ENCODE measurements around the gene OR2Y1. TPM values are rescaled to one million over a fixed set of nuclear protein-coding genes. Genes with fewer than 3 reads are reported as not detected.
"Not testable (repeated sequence)": the region's sequence is repeated elsewhere in the genome, so short reads cannot be mapped to it uniquely, and the experiment has no call there.

The OR2Y1 gene
- total RNA-seq, 4 donors from 2014 or later, result not detected

- no peak overlapping the region for H3K27ac ChIP-seq
- TF ChIP-seq CTCF (IDR thresholded peaks at IDR 0.05) (no peak), POLR2AphosphoS5 (IDR thresholded peaks at IDR 0.05) (no peak), EP300 (IDR thresholded peaks at IDR 0.05) (no peak), POLR2A (IDR thresholded peaks at IDR 0.05) (no peak)
- 89 to 95% methylated on average over 2 to 3 of the region's 3 CpGs for WGBS, 2 donors (ENCODE audit: low coverage in 1 of 2)
- H3K27me3 ChIP-seq, result peaks cover 15% of the 10 kb centered on the region
- no peak for ATAC-seq
- peaks cover 0 to 18% (median 0%) of the 10 kb centered on the region in 3 donors for H3K9me3 ChIP-seq
- no peak overlapping the region for H3K4me3 ChIP-seq
- no peaks in the 10 kb centered on the region for H3K36me3 ChIP-seq
- H3K4me1 ChIP-seq, result no peaks in the 10 kb centered on the region
These were observed 30.0 kb upstream of the OR2Y1 start for GRCh38 chr5:180769821-180770220.

GRCh38 chr5:180755601-180756000 is 15.7 kb upstream of the OR2Y1 start:
- WGBS, 2 donors (ENCODE audit: low coverage in 1 of 2), result 50 to 52% methylated on average over 2 of the region's 2 CpGs
- Histone ChIP-seq H3K4me3 (no peak overlapping the region), H3K9me3 (peaks cover 0 to 45% (median 0%) of the 10 kb centered on the region in 3 donors), H3K4me1 (no peaks in the 10 kb centered on the region), H3K27ac (no peak overlapping the region), H3K27me3 (peaks cover 23% of the 10 kb centered on the region), H3K36me3 (no peaks in the 10 kb centered on the region)
- TF ChIP-seq EP300 (IDR thresholded peaks at IDR 0.05) (no peak), POLR2AphosphoS5 (IDR thresholded peaks at IDR 0.05) (no peak), POLR2A (IDR thresholded peaks at IDR 0.05) (no peak), CTCF (IDR thresholded peaks at IDR 0.05) (no peak)
- no peak for ATAC-seq

- Histone ChIP-seq H3K4me3 (no peak overlapping the region), H3K27ac (no peak overlapping the region), H3K4me1 (no peaks in the 10 kb centered on the region), H3K36me3 (no peaks in the 10 kb centered on the region), H3K9me3 (no peaks in the 10 kb centered on the region), H3K27me3 (peaks cover 42% of the 10 kb centered on the region)
- ATAC-seq, result no peak
- TF ChIP-seq EP300 (IDR thresholded peaks at IDR 0.05) (no peak), POLR2AphosphoS5 (IDR thresholded peaks at IDR 0.05) (no peak), CTCF (IDR thresholded peaks at IDR 0.05) (no peak)
- WGBS, 2 donors (ENCODE audit: low coverage in 1 of 2), result 71 to 80% methylated on average over 1 to 4 of the region's 5 CpGs
These were observed 4.4 kb upstream of the OR2Y1 start for GRCh38 chr5:180744253-180744652.

- Histone ChIP-seq H3K4me1 (no peaks in the 10 kb centered on the region), H3K9me3 (no peaks in the 10 kb centered on the region), H3K4me3 (no peak overlapping the region), H3K27me3 (peaks cover 57% of the 10 kb centered on the region), H3K27ac (no peak overlapping the region), H3K36me3 (no peaks in the 10 kb centered on the region)
- ATAC-seq, result no peak
- 48 to 63% methylated on average over 6 of the region's 6 CpGs for WGBS, 2 donors (ENCODE audit: low coverage in 1 of 2)
- no peak for TF ChIP-seq POLR2A (IDR thresholded peaks at IDR 0.05)
These were observed 2.9 kb upstream of the OR2Y1 start for GRCh38 chr5:180742727-180743126.

GRCh38 chr5:180740953-180741352 is 1.1 kb upstream of the OR2Y1 start:
- H3K9me3 ChIP-seq, H3K4me1 ChIP-seq, ATAC-seq, H3K4me3 ChIP-seq, H3K27ac ChIP-seq, H3K36me3 ChIP-seq: not testable (repeated sequence)
- WGBS, 2 donors (ENCODE audit: low coverage in 1 of 2), result 58 to 100% methylated on average over 1 to 4 of the region's 4 CpGs
- peaks cover 59% of the 10 kb centered on the region for H3K27me3 ChIP-seq

- no peaks in the 10 kb centered on the region for H3K36me3 ChIP-seq
- no peaks in the 10 kb centered on the region for H3K9me3 ChIP-seq
- no peak overlapping the region for H3K4me3 ChIP-seq
- ATAC-seq, result no peak
- WGBS, 2 donors (ENCODE audit: low coverage in 1 of 2), result 81 to 89% methylated on average over 3 to 5 of the region's 10 CpGs
- H3K4me1 ChIP-seq, result no peaks in the 10 kb centered on the region
- TF ChIP-seq CTCF (IDR thresholded peaks at IDR 0.05) (no peak), POLR2A (IDR thresholded peaks at IDR 0.05) (no peak), POLR2AphosphoS5 (IDR thresholded peaks at IDR 0.05) (no peak)
- H3K27ac ChIP-seq, result no peak overlapping the region
- H3K27me3 ChIP-seq, result peaks cover 43% of the 10 kb centered on the region
These were observed 587 bp downstream of the OR2Y1 start for GRCh38 chr5:180739271-180739670.

Measured in gastroesophageal sphincter (tissue), 4 donors.